C4-2B (cell line): ENCODE results near the gene PRMT3.

Experiments
- ZFX ChIP-seq: fragments of 450-650 bp; IDR thresholded peaks from 2 replicates; pipeline ENCODE4 v1.6.1; 2017
- TF ChIP-seq, protein P1 (sequence below): fragments of 450-650 bp; conservative IDR thresholded peaks from 2 replicates; pipeline ENCODE4 v1.5.1; 2017; ENCODE audit warnings: mild to moderate bottlenecking

DNA sequence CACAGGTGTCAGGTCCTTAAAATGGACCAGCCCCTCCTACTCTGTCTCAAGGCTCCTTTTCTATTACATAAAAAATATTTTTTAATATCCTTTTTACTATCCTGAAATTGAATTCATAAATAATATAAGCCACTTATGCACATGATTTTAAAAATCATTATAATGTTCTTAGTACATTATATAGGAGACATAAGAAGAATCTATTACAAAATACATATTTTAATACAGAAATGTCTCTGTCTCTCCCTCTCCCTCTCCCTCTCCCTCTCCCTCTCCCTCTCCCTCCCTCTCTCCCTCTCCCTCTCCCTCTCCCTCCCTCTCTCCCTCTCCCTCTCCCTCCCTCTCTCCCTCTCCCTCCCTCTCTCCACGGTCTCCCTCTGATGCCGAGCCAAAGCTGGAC, 159.9 kb downstream of the PRMT3 start:
- TF ChIP-seq, protein P1, sequence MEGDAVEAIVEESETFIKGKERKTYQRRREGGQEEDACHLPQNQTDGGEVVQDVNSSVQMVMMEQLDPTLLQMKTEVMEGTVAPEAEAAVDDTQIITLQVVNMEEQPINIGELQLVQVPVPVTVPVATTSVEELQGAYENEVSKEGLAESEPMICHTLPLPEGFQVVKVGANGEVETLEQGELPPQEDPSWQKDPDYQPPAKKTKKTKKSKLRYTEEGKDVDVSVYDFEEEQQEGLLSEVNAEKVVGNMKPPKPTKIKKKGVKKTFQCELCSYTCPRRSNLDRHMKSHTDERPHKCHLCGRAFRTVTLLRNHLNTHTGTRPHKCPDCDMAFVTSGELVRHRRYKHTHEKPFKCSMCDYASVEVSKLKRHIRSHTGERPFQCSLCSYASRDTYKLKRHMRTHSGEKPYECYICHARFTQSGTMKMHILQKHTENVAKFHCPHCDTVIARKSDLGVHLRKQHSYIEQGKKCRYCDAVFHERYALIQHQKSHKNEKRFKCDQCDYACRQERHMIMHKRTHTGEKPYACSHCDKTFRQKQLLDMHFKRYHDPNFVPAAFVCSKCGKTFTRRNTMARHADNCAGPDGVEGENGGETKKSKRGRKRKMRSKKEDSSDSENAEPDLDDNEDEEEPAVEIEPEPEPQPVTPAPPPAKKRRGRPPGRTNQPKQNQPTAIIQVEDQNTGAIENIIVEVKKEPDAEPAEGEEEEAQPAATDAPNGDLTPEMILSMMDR = no peak
- TF ChIP-seq ZFX = no peak
